Measurements from ENCODE around the gene PLK2. TPM values are rescaled to one million over a fixed set of nuclear protein-coding genes. Genes with fewer than 3 reads are reported as not detected.
A peak's percentile ranks its signal among the peaks of the same experiment; 100 is the strongest.

The PLK2 gene
- total RNA-seq, 1 donor from 2014 or later: 39.1 TPM

- Mint-ChIP-seq H3K9me3 (no peaks in the 10 kb centered on the region), H3K27me3 (ENCODE audit: insufficient read depth) (peaks cover 14% of the 10 kb centered on the region), H3K4me1 (ENCODE audit: low read depth) (peaks cover 25% of the 10 kb centered on the region), H3K36me3 (ENCODE audit: low read depth) (no peaks in the 10 kb centered on the region), H3K27ac (no peak overlapping the region), H3K4me3 (no peak overlapping the region)
- peak; percentile 26 for DNase-seq (ENCODE audit: low spot score)
- intact Hi-C loops (cut with micrococcal nuclease): loop anchor here (1.0 to 5.0 kb wide), 2 partner anchors 812 to 1080 kb away; no protein-coding TSS in a partner anchor
These were observed 2.8 kb upstream of the PLK2 start for GRCh38 chr5:58462623-58463230.

- H3K27ac Mint-ChIP-seq: no peak overlapping the region
- no peak overlapping the region for H3K4me3 Mint-ChIP-seq
- DNase-seq (ENCODE audit: low spot score): no peak
- H3K4me1 Mint-ChIP-seq (ENCODE audit: low read depth): peaks cover 24% of the 10 kb centered on the region
- H3K27me3 Mint-ChIP-seq (ENCODE audit: insufficient read depth): peaks cover 14% of the 10 kb centered on the region
- H3K9me3 Mint-ChIP-seq: no peaks in the 10 kb centered on the region
- intact Hi-C loops (cut with micrococcal nuclease): loop anchor here (1.0 to 5.0 kb wide), 2 partner anchors 812 to 1080 kb away; no protein-coding TSS in a partner anchor
- no peaks in the 10 kb centered on the region for H3K36me3 Mint-ChIP-seq (ENCODE audit: low read depth)
These were observed 2.3 kb upstream of the PLK2 start for GRCh38 chr5:58462154-58462553.

GRCh38 chr5:58460732-58461286, 923 bp upstream of the PLK2 start:
- Mint-ChIP-seq H3K4me3 (peak overlapping the region; percentile 2), H3K4me1 (ENCODE audit: low read depth) (peaks cover 15% of the 10 kb centered on the region), H3K27ac (peak overlapping the region; percentile 59), H3K9me3 (no peaks in the 10 kb centered on the region), H3K27me3 (ENCODE audit: insufficient read depth) (peaks cover 16% of the 10 kb centered on the region), H3K36me3 (ENCODE audit: low read depth) (peaks cover 2% of the 10 kb centered on the region)
- intact Hi-C loops (cut with micrococcal nuclease): loop anchor here (1.0 to 5.0 kb wide), 6 partner anchors 682 to 1560 kb away; partner anchors contain the start of gene SETD9
- DNase-seq (ENCODE audit: low spot score): peak; percentile 85

GRCh38 chr5:58459146-58460001, 512 bp downstream of the PLK2 start:
- Mint-ChIP-seq H3K27me3 (ENCODE audit: insufficient read depth) (peaks cover 16% of the 10 kb centered on the region), H3K36me3 (ENCODE audit: low read depth) (peaks cover 10% of the 10 kb centered on the region), H3K9me3 (no peaks in the 10 kb centered on the region), H3K4me3 (peak overlapping the region; percentile 83), H3K27ac (peak overlapping the region; percentile 64), H3K4me1 (ENCODE audit: low read depth) (peaks cover 15% of the 10 kb centered on the region)
- no peak for DNase-seq (ENCODE audit: low spot score)
- intact Hi-C loops (cut with micrococcal nuclease): loop anchor here (1.0 to 5.0 kb wide), 7 partner anchors 680 to 1559 kb away; partner anchors contain the start of gene SETD9

GRCh38 chr5:58458743-58459145, 1.1 kb downstream of the PLK2 start:
- no peak for DNase-seq (ENCODE audit: low spot score)
- H3K9me3 Mint-ChIP-seq: no peaks in the 10 kb centered on the region
- peaks cover 10% of the 10 kb centered on the region for H3K36me3 Mint-ChIP-seq (ENCODE audit: low read depth)
- no peak overlapping the region for H3K27ac Mint-ChIP-seq
- intact Hi-C loops (cut with micrococcal nuclease): loop anchor here (1.0 kb wide), 1 partner anchor 1285 kb away; no protein-coding TSS in a partner anchor
- peak overlapping the region; percentile 83 for H3K4me3 Mint-ChIP-seq
- H3K4me1 Mint-ChIP-seq (ENCODE audit: low read depth): peaks cover 15% of the 10 kb centered on the region
- H3K27me3 Mint-ChIP-seq (ENCODE audit: insufficient read depth): peaks cover 16% of the 10 kb centered on the region

GRCh38 chr5:58458141-58458742, 1.6 kb downstream of the PLK2 start:
- H3K4me1 Mint-ChIP-seq (ENCODE audit: low read depth): peaks cover 15% of the 10 kb centered on the region
- peaks cover 10% of the 10 kb centered on the region for H3K36me3 Mint-ChIP-seq (ENCODE audit: low read depth)
- peaks cover 16% of the 10 kb centered on the region for H3K27me3 Mint-ChIP-seq (ENCODE audit: insufficient read depth)
- intact Hi-C loops (cut with micrococcal nuclease): no loop called here
- no peak overlapping the region for H3K27ac Mint-ChIP-seq
- DNase-seq (ENCODE audit: low spot score): no peak
- H3K9me3 Mint-ChIP-seq: no peaks in the 10 kb centered on the region
- peak overlapping the region; percentile 54 for H3K4me3 Mint-ChIP-seq

GRCh38 chr5:58457050-58457449, 2.8 kb downstream of the PLK2 start:
- Mint-ChIP-seq H3K9me3 (no peaks in the 10 kb centered on the region), H3K4me3 (no peak overlapping the region), H3K27me3 (ENCODE audit: insufficient read depth) (peaks cover 22% of the 10 kb centered on the region), H3K36me3 (ENCODE audit: low read depth) (peaks cover 10% of the 10 kb centered on the region), H3K27ac (no peak overlapping the region), H3K4me1 (ENCODE audit: low read depth) (peaks cover 15% of the 10 kb centered on the region)
- DNase-seq (ENCODE audit: low spot score): no peak
- intact Hi-C loops (cut with micrococcal nuclease): no loop called here

GRCh38 chr5:58456486-58456885, 3.4 kb downstream of the PLK2 start:
- H3K27ac Mint-ChIP-seq: no peak overlapping the region
- peaks cover 25% of the 10 kb centered on the region for H3K27me3 Mint-ChIP-seq (ENCODE audit: insufficient read depth)
- H3K36me3 Mint-ChIP-seq (ENCODE audit: low read depth): peaks cover 10% of the 10 kb centered on the region
- peaks cover 15% of the 10 kb centered on the region for H3K4me1 Mint-ChIP-seq (ENCODE audit: low read depth)
- no peak for DNase-seq (ENCODE audit: low spot score)
- intact Hi-C loops (cut with micrococcal nuclease): no loop called here
- no peaks in the 10 kb centered on the region for H3K9me3 Mint-ChIP-seq
- H3K4me3 Mint-ChIP-seq: no peak overlapping the region

- Mint-ChIP-seq H3K4me1 (ENCODE audit: low read depth) (peaks cover 12% of the 10 kb centered on the region), H3K4me3 (no peak overlapping the region), H3K9me3 (no peaks in the 10 kb centered on the region), H3K36me3 (ENCODE audit: low read depth) (peaks cover 10% of the 10 kb centered on the region), H3K27me3 (ENCODE audit: insufficient read depth) (peaks cover 25% of the 10 kb centered on the region), H3K27ac (no peak overlapping the region)
- intact Hi-C loops (cut with micrococcal nuclease): no loop called here
- DNase-seq (ENCODE audit: low spot score): no peak
These were observed 3.9 kb downstream of the PLK2 start for GRCh38 chr5:58456026-58456425.

GRCh38 chr5:58455480-58455879, 4.4 kb downstream of the PLK2 start:
- Mint-ChIP-seq H3K36me3 (ENCODE audit: low read depth) (peaks cover 10% of the 10 kb centered on the region), H3K4me3 (no peak overlapping the region), H3K4me1 (ENCODE audit: low read depth) (peaks cover 8% of the 10 kb centered on the region), H3K9me3 (no peaks in the 10 kb centered on the region), H3K27ac (no peak overlapping the region), H3K27me3 (ENCODE audit: insufficient read depth) (peaks cover 29% of the 10 kb centered on the region)
- DNase-seq (ENCODE audit: low spot score): no peak
- intact Hi-C loops (cut with micrococcal nuclease): no loop called here

GRCh38 chr5:58455066-58455465, 4.8 kb downstream of the PLK2 start:
- intact Hi-C loops (cut with micrococcal nuclease): no loop called here
- H3K27ac Mint-ChIP-seq: no peak overlapping the region
- peaks cover 10% of the 10 kb centered on the region for H3K36me3 Mint-ChIP-seq (ENCODE audit: low read depth)
- no peaks in the 10 kb centered on the region for H3K9me3 Mint-ChIP-seq
- H3K4me1 Mint-ChIP-seq (ENCODE audit: low read depth): peaks cover 8% of the 10 kb centered on the region
- DNase-seq (ENCODE audit: low spot score): no peak
- no peak overlapping the region for H3K4me3 Mint-ChIP-seq
- peaks cover 29% of the 10 kb centered on the region for H3K27me3 Mint-ChIP-seq (ENCODE audit: insufficient read depth)

GRCh38 chr5:58454025-58454424, 5.9 kb downstream of the PLK2 start:
- H3K27ac Mint-ChIP-seq: no peak overlapping the region
- H3K9me3 Mint-ChIP-seq: no peaks in the 10 kb centered on the region
- H3K27me3 Mint-ChIP-seq (ENCODE audit: insufficient read depth): peaks cover 30% of the 10 kb centered on the region
- intact Hi-C loops (cut with micrococcal nuclease): no loop called here
- H3K4me1 Mint-ChIP-seq (ENCODE audit: low read depth): peaks cover 6% of the 10 kb centered on the region
- peaks cover 10% of the 10 kb centered on the region for H3K36me3 Mint-ChIP-seq (ENCODE audit: low read depth)
- no peak overlapping the region for H3K4me3 Mint-ChIP-seq
- DNase-seq (ENCODE audit: low spot score): no peak

Data from activated T-helper 1 cell treated with anti-CD3 and anti-CD28 coated beads, Interleukin-12 subunit alpha, Interleukin-12 subunit beta, Interleukin-2, Interleukin-4 antibody, amounts not matched to agents 30 ng/mL and 10 ng/mL and 1 ng/mL, durations not matched to agents 14 hours and 24 hours and 36 hours (primary cell).